ENCODE measurements around the gene TMC4. TPM values are rescaled to one million over a fixed set of nuclear protein-coding genes. Genes with fewer than 3 reads are reported as not detected.
"Not testable (repeated sequence)": the region's sequence is repeated elsewhere in the genome, so short reads cannot be mapped to it uniquely, and the experiment has no call there.

Gene TMC4
- total RNA-seq, 2 experiments from 2014 or later: 0.26 to 0.27 TPM

GRCh38 chr19:54209811-54210494 lies 37.0 kb upstream of the TMC4 start:
- H3K4me3 Mint-ChIP-seq: peak overlapping the region; percentile 6
- no peaks in the 10 kb centered on the region for H3K9me3 Mint-ChIP-seq
- H3K4me1 Mint-ChIP-seq (ENCODE audit: low read depth): peaks cover 65% of the 10 kb centered on the region
- intact Hi-C loops (cut with micrococcal nuclease): loop anchor here (2.0 to 5.0 kb wide), 6 partner anchors 19 to 343 kb away; partner anchors contain the start of genes LENG9, MYADM and TSEN34
- ChIA-PET CTCF (interaction anchor here (0.6 to 2.2 kb wide), 3 partner anchors 21 to 56 kb away, joined by 3 to 11 read pairs (median 5); partner anchors contain the start of gene MBOAT7), POLR2A (interaction anchor here (1.2 to 8.2 kb wide), 4 partner anchors 10 to 50 kb away, joined by 3 to 103 read pairs (median 14); partner anchors contain the start of genes LENG1, MBOAT7, RPS9 and TSEN34)
- peak; percentile 37 for DNase-seq
- H3K27me3 Mint-ChIP-seq: no peaks in the 10 kb centered on the region
- peak overlapping the region; percentile 89 for H3K27ac Mint-ChIP-seq
- H3K36me3 Mint-ChIP-seq: peaks cover 66% of the 10 kb centered on the region

- peaks cover 73% of the 10 kb centered on the region for H3K36me3 Mint-ChIP-seq
- H3K27me3 Mint-ChIP-seq: no peaks in the 10 kb centered on the region
- peak overlapping the region; percentile 89 for H3K27ac Mint-ChIP-seq
- peak overlapping the region; percentile 58 for H3K4me3 Mint-ChIP-seq
- no peaks in the 10 kb centered on the region for H3K9me3 Mint-ChIP-seq
- DNase-seq: no peak
- H3K4me1 Mint-ChIP-seq (ENCODE audit: low read depth): peaks cover 72% of the 10 kb centered on the region
- POLR2A ChIA-PET: interaction anchor here (3.7 to 8.2 kb wide), 2 partner anchors 9 to 20 kb away, joined by 23 to 103 read pairs; partner anchors contain the start of genes MBOAT7, RPS9 and TSEN34
- CTCF ChIA-PET: interaction anchor here (0.5 to 2.2 kb wide), 3 partner anchors 23 to 57 kb away, joined by 3 to 11 read pairs (median 6); no protein-coding TSS in a partner anchor
- intact Hi-C loops (cut with micrococcal nuclease): loop anchor here (2.0 to 5.0 kb wide), 5 partner anchors 18 to 342 kb away; partner anchors contain the start of genes LENG9, MYADM and TSEN34
Observed at GRCh38 chr19:54209058-54209810, 36.3 kb upstream of the TMC4 start.

- ChIA-PET CTCF (interaction anchor here (0.5 kb wide), 1 partner anchor 34 kb away, joined by 6 read pairs; no protein-coding TSS in a partner anchor), POLR2A (interaction anchor here (1.3 to 8.2 kb wide), 4 partner anchors 8 to 71 kb away, joined by 3 to 103 read pairs (median 17); partner anchors contain the start of genes CNOT3, MBOAT7, RPS9 and TSEN34)
- Mint-ChIP-seq H3K27ac (peak overlapping the region; percentile 89), H3K4me3 (peak overlapping the region; percentile 58), H3K9me3 (no peaks in the 10 kb centered on the region), H3K27me3 (no peaks in the 10 kb centered on the region), H3K36me3 (peaks cover 76% of the 10 kb centered on the region), H3K4me1 (ENCODE audit: low read depth) (peaks cover 77% of the 10 kb centered on the region)
- intact Hi-C loops (cut with micrococcal nuclease): loop anchor here (1.0 to 5.0 kb wide), 6 partner anchors 8 to 341 kb away; partner anchors contain the start of genes LENG9, MYADM, RPS9 and TSEN34
- DNase-seq: no peak
Observed at GRCh38 chr19:54208784-54209057, 35.8 kb upstream of the TMC4 start.

GRCh38 chr19:54207983-54208783 lies 35.2 kb upstream of the TMC4 start:
- H3K4me3 Mint-ChIP-seq: peak overlapping the region; percentile 58
- no peaks in the 10 kb centered on the region for H3K9me3 Mint-ChIP-seq
- intact Hi-C loops (cut with micrococcal nuclease): loop anchor here (1.0 to 5.0 kb wide), 6 partner anchors 8 to 341 kb away; partner anchors contain the start of genes LENG9, MYADM, RPS9 and TSEN34
- H3K4me1 Mint-ChIP-seq (ENCODE audit: low read depth): peaks cover 82% of the 10 kb centered on the region
- ChIA-PET POLR2A (interaction anchor here (0.9 to 8.2 kb wide), 5 partner anchors 8 to 71 kb away, joined by 3 to 103 read pairs (median 11); partner anchors contain the start of genes CNOT3, MBOAT7, RPS9 and TSEN34), CTCF (interaction anchor here (0.5 to 1.5 kb wide), 2 partner anchors 33 to 58 kb away, joined by 3 to 6 read pairs; no protein-coding TSS in a partner anchor)
- H3K36me3 Mint-ChIP-seq: peaks cover 80% of the 10 kb centered on the region
- peak overlapping the region; percentile 89 for H3K27ac Mint-ChIP-seq
- H3K27me3 Mint-ChIP-seq: no peaks in the 10 kb centered on the region
- peak; percentile 82 for DNase-seq

GRCh38 chr19:54207676-54207982 lies 34.7 kb upstream of the TMC4 start:
- intact Hi-C loops (cut with micrococcal nuclease): loop anchor here (5.0 kb wide), 3 partner anchors 40 to 340 kb away; partner anchors contain the start of genes LENG9 and MYADM
- peaks cover 88% of the 10 kb centered on the region for H3K4me1 Mint-ChIP-seq (ENCODE audit: low read depth)
- H3K27me3 Mint-ChIP-seq: no peaks in the 10 kb centered on the region
- no peak for DNase-seq
- POLR2A ChIA-PET: interaction anchor here (0.9 to 8.2 kb wide), 4 partner anchors 18 to 70 kb away, joined by 3 to 103 read pairs (median 7); partner anchors contain the start of genes CNOT3, MBOAT7 and TSEN34
- H3K9me3 Mint-ChIP-seq: no peaks in the 10 kb centered on the region
- CTCF ChIA-PET: interaction anchor here (1.5 kb wide), 1 partner anchor 58 kb away, joined by 3 read pairs; no protein-coding TSS in a partner anchor
- H3K36me3 Mint-ChIP-seq: peaks cover 80% of the 10 kb centered on the region
- H3K4me3 Mint-ChIP-seq: peak overlapping the region; percentile 58
- peak overlapping the region; percentile 89 for H3K27ac Mint-ChIP-seq

GRCh38 chr19:54207193-54207592 lies 34.2 kb upstream of the TMC4 start:
- H3K36me3 Mint-ChIP-seq: peaks cover 83% of the 10 kb centered on the region
- ChIA-PET POLR2A (interaction anchor here (0.9 to 8.2 kb wide), 3 partner anchors 18 to 70 kb away, joined by 3 to 103 read pairs (median 11); partner anchors contain the start of genes CNOT3, MBOAT7 and TSEN34), CTCF (interaction anchor here (1.5 kb wide), 1 partner anchor 59 kb away, joined by 3 read pairs; no protein-coding TSS in a partner anchor)
- peak overlapping the region; percentile 89 for H3K27ac Mint-ChIP-seq
- H3K27me3 Mint-ChIP-seq, H3K9me3 Mint-ChIP-seq, DNase-seq: not testable (repeated sequence)
- peak overlapping the region; percentile 58 for H3K4me3 Mint-ChIP-seq
- intact Hi-C loops (cut with micrococcal nuclease): loop anchor here (5.0 kb wide), 3 partner anchors 40 to 340 kb away; partner anchors contain the start of genes LENG9 and MYADM
- peaks cover 92% of the 10 kb centered on the region for H3K4me1 Mint-ChIP-seq (ENCODE audit: low read depth)

GRCh38 chr19:54206831-54207177 lies 33.8 kb upstream of the TMC4 start:
- POLR2A ChIA-PET: interaction anchor here (0.8 to 8.2 kb wide), 4 partner anchors 17 to 240 kb away, joined by 3 to 103 read pairs (median 8); partner anchors contain the start of genes CNOT3, MBOAT7 and TSEN34
- Mint-ChIP-seq H3K9me3 (no peaks in the 10 kb centered on the region), H3K4me1 (ENCODE audit: low read depth) (peaks cover 93% of the 10 kb centered on the region), H3K36me3 (peaks cover 87% of the 10 kb centered on the region), H3K27me3 (no peaks in the 10 kb centered on the region), H3K27ac (peak overlapping the region; percentile 89), H3K4me3 (peak overlapping the region; percentile 58)
- DNase-seq: no peak
- intact Hi-C loops (cut with micrococcal nuclease): loop anchor here (5.0 kb wide), 3 partner anchors 40 to 340 kb away; partner anchors contain the start of genes LENG9 and MYADM
- CTCF ChIA-PET: interaction anchor here (1.6 kb wide), 1 partner anchor 118 kb away, joined by 4 read pairs; no protein-coding TSS in a partner anchor

- peak overlapping the region; percentile 96 for H3K4me3 Mint-ChIP-seq
- no peak for DNase-seq
- no peaks in the 10 kb centered on the region for H3K27me3 Mint-ChIP-seq
- CTCF ChIA-PET: interaction anchor here (1.6 kb wide), 1 partner anchor 119 kb away, joined by 4 read pairs; no protein-coding TSS in a partner anchor
- H3K9me3 Mint-ChIP-seq: no peaks in the 10 kb centered on the region
- H3K36me3 Mint-ChIP-seq: peaks cover 91% of the 10 kb centered on the region
- peaks cover 91% of the 10 kb centered on the region for H3K4me1 Mint-ChIP-seq (ENCODE audit: low read depth)
- POLR2A ChIA-PET: interaction anchor here (0.8 to 8.2 kb wide), 4 partner anchors 17 to 241 kb away, joined by 3 to 103 read pairs (median 8); partner anchors contain the start of genes CNOT3, MBOAT7 and TSEN34
- intact Hi-C loops (cut with micrococcal nuclease): loop anchor here (5.0 kb wide), 3 partner anchors 41 to 339 kb away; partner anchors contain the start of genes LENG9 and MYADM
- peak overlapping the region; percentile 100 for H3K27ac Mint-ChIP-seq
Observed at GRCh38 chr19:54206030-54206830, 33.3 kb upstream of the TMC4 start.

- Mint-ChIP-seq H3K27ac (peak overlapping the region; percentile 100), H3K27me3 (no peaks in the 10 kb centered on the region), H3K9me3 (no peaks in the 10 kb centered on the region), H3K36me3 (peaks cover 88% of the 10 kb centered on the region), H3K4me1 (ENCODE audit: low read depth) (peaks cover 82% of the 10 kb centered on the region), H3K4me3 (peak overlapping the region; percentile 96)
- CTCF ChIA-PET: interaction anchor here (0.6 to 1.6 kb wide), 4 partner anchors 21 to 120 kb away, joined by 3 to 7 read pairs (median 4); no protein-coding TSS in a partner anchor
- DNase-seq: no peak
- POLR2A ChIA-PET: interaction anchor here (8.2 kb wide), 1 partner anchor 15 kb away, joined by 103 read pairs; the partner anchor contains the start of genes MBOAT7 and TSEN34
- intact Hi-C loops (cut with micrococcal nuclease): loop anchor here (5.0 kb wide), 3 partner anchors 42 to 338 kb away; partner anchors contain the start of genes LENG9 and MYADM
Observed at GRCh38 chr19:54204767-54205468, 32.0 kb upstream of the TMC4 start.

Measured in activated CD4-positive, alpha-beta memory T cell treated with anti-CD3 and anti-CD28 coated beads for 36 hours (primary cell).